ENCODE measurements around the gene COL20A1. TPM values are rescaled to one million over a fixed set of nuclear protein-coding genes. Genes with fewer than 3 reads are reported as not detected.

COL20A1 gene
- total RNA-seq, 1 donor from 2014 or later, result not detected

DNA sequence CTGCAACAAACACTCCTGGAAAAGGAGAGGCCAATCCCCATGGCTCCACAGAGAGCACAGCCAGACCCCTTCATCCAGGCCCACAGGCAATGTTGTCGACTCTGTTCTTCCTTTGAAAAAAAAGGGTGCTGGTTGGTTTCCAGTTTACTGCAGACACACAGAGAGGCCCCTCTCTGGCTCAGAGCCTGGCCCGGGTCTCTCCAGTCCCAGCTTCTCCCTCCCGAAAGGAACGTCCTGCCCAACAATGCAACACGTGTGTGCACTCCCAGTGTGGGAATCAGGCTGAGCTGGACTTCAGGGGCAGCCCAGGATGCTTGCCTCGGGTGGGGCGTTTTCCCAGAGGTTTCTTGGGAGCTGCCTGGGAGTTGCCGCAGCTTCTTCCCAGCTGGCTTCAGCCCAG is 34.2 kb upstream of the COL20A1 start:
- no peak overlapping the region for H3K27ac ChIP-seq
- TF ChIP-seq, protein P1, sequence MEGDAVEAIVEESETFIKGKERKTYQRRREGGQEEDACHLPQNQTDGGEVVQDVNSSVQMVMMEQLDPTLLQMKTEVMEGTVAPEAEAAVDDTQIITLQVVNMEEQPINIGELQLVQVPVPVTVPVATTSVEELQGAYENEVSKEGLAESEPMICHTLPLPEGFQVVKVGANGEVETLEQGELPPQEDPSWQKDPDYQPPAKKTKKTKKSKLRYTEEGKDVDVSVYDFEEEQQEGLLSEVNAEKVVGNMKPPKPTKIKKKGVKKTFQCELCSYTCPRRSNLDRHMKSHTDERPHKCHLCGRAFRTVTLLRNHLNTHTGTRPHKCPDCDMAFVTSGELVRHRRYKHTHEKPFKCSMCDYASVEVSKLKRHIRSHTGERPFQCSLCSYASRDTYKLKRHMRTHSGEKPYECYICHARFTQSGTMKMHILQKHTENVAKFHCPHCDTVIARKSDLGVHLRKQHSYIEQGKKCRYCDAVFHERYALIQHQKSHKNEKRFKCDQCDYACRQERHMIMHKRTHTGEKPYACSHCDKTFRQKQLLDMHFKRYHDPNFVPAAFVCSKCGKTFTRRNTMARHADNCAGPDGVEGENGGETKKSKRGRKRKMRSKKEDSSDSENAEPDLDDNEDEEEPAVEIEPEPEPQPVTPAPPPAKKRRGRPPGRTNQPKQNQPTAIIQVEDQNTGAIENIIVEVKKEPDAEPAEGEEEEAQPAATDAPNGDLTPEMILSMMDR (IDR thresholded peaks at IDR 0.05), result no peak
- peaks cover 70% of the 10 kb centered on the region for H3K27me3 ChIP-seq
- intact Hi-C loops (cut with DNase I), result no loop called here
- no peaks in the 10 kb centered on the region for H3K36me3 ChIP-seq
- H3K9me3 ChIP-seq, result no peaks in the 10 kb centered on the region
- H3K4me1 ChIP-seq, result no peaks in the 10 kb centered on the region
- DNase-seq (no peak), ATAC-seq (no peak)
- H3K4me3 ChIP-seq, result no peak overlapping the region

DNA sequence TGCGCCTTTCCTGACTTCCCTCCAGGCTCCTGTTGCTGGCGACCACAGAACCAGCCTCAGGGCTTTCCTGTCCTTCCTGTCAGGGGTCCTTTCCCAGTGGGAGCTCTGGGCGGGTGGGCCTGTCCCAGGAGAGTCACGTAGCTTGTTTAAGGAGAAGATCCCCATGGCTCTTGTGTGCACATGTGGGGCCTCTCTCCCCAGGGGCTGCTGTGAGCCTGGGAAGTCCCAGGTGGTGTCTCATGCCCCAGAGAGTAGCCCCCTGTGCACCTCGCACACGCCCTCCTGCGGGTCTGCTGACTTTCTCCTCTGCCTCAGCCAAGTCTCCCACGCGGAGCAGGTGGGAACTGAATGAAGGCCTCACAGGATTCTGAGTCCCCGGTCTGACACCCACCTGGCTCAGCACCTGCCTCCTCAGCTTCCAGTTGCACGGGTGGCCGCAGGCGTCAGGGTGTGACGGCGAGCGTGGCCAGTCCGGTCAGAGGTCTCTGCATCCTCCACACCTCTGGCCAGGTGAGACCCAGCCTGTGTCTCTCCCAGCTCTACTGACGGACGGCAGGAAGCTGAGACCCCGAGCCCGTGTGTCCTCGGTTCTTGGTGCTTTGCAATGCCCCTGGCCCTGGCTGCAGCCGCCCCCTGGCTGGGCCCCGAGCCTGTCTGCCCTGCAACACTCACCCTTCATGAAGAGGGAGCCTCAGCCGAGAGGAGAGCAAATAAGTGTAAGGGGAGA is 33.1 kb upstream of the COL20A1 start:
- DNase-seq, result no peak
- Histone ChIP-seq H3K4me3 (no peak overlapping the region), H3K36me3 (no peaks in the 10 kb centered on the region), H3K27ac (no peak overlapping the region), H3K27me3 (peaks cover 67% of the 10 kb centered on the region), H3K4me1 (no peaks in the 10 kb centered on the region), H3K9me3 (no peaks in the 10 kb centered on the region)
- TF ChIP-seq, protein P1 (IDR thresholded peaks at IDR 0.05), result no peak
- ATAC-seq, result no peak
- intact Hi-C loops (cut with DNase I), result no loop called here

DNA sequence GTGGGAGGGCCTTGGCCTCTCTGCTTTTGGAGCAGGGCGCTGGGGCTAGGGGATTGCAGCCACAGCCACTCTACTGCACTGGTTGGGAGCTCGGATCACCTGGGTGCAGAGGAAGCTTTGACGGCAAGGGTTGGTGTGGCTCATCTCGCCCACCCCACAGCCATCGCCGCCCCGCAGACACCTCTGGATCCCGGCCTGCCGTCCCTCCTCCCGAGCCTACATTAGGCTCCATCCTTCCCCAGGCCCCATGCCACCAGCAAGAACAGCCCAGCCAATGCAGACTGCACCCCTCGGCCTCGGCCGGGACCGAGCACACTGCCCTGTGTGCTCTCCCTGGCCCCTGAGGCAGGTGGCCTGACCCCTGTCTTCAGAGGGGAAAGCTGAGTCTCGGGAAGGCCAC is 32.5 kb upstream of the COL20A1 start:
- peaks cover 66% of the 10 kb centered on the region for H3K27me3 ChIP-seq

DNA sequence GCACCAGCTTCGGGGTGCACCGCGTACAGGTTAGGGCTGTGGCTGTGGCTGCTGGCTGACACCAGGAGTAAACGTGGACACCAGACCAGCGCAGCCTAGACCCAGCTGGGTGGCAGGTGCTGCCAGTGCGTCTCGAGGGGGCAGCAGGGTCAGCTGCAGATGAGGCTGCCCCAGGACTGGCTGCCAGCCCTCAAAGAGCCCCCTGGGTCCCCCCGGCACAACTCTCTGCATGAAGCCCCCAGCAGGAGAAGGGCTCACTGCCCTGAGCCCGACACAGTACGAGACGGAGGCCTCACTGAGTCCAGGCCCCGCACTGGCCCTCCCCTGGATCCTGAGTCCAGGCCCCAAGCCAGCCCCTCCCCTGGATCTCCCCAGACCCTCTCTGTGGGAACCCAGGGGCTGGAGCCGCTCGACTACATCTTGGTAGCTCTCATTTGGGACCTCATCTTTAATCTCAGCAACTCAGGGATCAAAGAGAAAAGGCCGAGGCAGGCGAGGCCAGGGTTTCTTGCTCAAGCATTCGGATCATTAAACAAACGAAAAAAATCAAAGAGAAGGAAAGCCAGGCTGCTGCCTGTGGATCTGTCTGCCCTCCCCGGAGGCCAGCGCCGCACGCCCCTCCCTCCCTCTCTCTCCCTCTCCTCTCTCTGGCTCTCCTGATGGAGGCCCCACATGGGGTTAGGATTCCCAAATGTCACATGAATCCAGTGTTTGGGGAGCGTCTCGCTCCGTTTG is 31.8 kb upstream of the COL20A1 start:
- Histone ChIP-seq H3K36me3 (no peaks in the 10 kb centered on the region), H3K9me3 (no peaks in the 10 kb centered on the region), H3K27me3 (peaks cover 60% of the 10 kb centered on the region), H3K4me3 (no peak overlapping the region), H3K27ac (no peak overlapping the region), H3K4me1 (no peaks in the 10 kb centered on the region)
- intact Hi-C loops (cut with DNase I), result no loop called here
- DNase-seq, result no peak
- TF ChIP-seq, protein P1 (IDR thresholded peaks at IDR 0.05), result no peak
- ATAC-seq, result no peak

More for the DNA sequence above, 32.5 kb upstream of the COL20A1 start:
- H3K9me3 ChIP-seq, result no peaks in the 10 kb centered on the region
- TF ChIP-seq, protein P1 (IDR thresholded peaks at IDR 0.05), result no peak
- DNase-seq, result no peak
- H3K4me1 ChIP-seq, result no peaks in the 10 kb centered on the region
- intact Hi-C loops (cut with DNase I), result no loop called here
- no peaks in the 10 kb centered on the region for H3K36me3 ChIP-seq
- no peak overlapping the region for H3K27ac ChIP-seq
- H3K4me3 ChIP-seq, result no peak overlapping the region
- no peak for ATAC-seq

DNA sequence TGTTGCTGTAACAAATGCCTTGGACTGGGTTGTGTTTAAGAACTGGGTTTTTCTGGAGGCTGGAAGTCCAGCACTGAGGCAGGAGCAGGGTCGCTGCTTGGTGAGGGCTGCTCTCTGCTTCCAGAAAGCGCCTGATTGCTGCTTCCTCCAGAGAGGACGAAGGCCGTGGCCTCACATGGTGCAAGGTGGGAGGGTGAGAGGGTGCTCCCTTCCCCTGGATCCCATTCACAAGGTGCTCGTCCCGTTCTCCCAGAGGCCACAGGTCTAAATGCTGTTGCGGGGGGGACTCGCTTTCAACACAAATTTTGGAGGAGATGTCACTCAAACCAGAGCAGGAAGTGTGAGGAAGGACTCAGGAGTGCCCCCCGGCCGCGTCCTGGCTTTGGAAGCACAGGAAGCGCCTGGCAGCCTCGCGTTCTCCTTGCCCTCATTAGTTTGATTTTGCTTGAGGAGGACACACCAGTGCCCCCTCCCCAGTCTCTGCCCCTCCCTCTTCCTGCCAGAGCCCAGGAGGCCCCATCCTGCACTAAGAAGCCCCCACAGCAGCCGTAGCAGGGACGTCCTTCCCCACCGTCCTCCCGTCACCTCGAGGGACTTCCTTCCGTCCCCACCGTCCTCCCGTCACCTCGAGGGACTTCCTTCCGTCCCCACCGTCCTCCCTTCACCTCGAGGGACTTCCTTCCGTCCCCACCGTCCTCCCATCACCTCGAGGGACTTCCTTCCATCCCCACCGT is 31.0 kb upstream of the COL20A1 start:
- TF ChIP-seq, protein P1 (IDR thresholded peaks at IDR 0.05), result no peak
- Histone ChIP-seq H3K27me3 (peaks cover 59% of the 10 kb centered on the region), H3K27ac (no peak overlapping the region), H3K36me3 (no peaks in the 10 kb centered on the region), H3K4me1 (no peaks in the 10 kb centered on the region), H3K9me3 (no peaks in the 10 kb centered on the region), H3K4me3 (no peak overlapping the region)
- intact Hi-C loops (cut with DNase I), result no loop called here
- DNase-seq (no peak), ATAC-seq (no peak)
